T follicular helper cell (primary cell): Measurements from ENCODE around the gene GBA2.

Source experiments
- DNase-seq: peaks from one replicate; pipeline ENCODE4 v3.0.0-alpha.2; 2020; ENCODE audit warnings: low read depth

The GBA2 gene

DNA sequence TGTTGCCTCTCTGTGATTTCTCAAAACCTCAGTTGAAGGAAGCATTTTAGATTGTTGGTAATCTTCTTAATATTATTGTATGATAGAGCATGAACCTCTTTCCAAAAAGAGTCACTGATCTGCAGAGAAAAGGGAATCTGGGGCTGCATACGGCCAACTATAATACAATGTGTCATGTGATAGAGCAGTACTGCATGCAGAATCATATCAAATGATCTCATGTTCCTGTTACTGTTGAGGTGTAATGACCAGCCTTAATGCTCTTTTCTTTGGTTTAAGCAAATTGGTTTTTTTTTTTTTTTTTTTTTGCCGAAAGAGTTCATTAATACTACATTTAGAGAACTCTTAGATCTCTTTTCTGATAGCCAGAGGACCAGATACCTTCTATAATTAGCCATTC, 18.0 kb upstream of the GBA2 start:
- DNase-seq = no peak

DNA sequence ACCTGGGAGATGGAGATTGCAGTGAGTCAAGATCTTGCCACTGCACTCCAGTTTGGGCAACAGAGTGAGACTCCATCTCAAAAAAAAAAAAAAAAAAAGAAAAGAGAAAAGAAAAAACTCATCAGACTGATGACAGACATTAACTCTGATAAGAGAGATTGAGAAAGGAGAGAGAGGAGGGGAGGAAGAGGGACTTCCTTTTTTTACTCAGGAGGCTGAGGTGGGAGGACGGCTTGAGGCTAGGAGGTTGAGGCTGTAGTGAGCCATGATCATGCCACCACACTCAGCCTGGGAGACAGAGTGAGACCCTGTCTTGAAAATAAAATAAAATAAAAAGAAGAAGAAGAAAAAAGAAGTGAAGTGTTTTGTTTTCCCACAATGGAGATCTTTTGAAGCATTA, 14.8 kb upstream of the GBA2 start:
- no peak for DNase-seq

GRCh38 chr9:35763181-35763580, 14.2 kb upstream of the GBA2 start:
- no peak for DNase-seq

DNA sequence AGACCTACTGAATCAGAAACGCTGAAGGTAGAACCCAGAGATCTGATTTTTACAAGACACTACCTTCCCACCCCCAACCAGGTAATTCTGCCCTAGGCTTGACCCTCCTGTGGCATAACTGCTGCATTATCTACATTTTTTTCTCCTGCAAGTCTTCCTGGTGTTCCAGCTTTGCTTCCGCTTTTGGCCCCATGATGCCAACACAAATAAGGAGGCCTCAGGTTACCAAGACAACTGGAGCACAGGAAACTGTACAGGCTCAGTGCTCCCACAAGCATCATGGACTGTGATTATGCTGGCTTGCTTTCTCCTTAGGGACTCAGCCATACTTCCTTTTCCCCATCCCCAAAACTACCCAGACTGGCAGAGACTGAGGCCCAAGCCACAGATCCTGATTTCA, 11.6 kb upstream of the GBA2 start:
- DNase-seq = no peak

GRCh38 chr9:35759795-35760194, 10.8 kb upstream of the GBA2 start:
- DNase-seq = no peak

DNA sequence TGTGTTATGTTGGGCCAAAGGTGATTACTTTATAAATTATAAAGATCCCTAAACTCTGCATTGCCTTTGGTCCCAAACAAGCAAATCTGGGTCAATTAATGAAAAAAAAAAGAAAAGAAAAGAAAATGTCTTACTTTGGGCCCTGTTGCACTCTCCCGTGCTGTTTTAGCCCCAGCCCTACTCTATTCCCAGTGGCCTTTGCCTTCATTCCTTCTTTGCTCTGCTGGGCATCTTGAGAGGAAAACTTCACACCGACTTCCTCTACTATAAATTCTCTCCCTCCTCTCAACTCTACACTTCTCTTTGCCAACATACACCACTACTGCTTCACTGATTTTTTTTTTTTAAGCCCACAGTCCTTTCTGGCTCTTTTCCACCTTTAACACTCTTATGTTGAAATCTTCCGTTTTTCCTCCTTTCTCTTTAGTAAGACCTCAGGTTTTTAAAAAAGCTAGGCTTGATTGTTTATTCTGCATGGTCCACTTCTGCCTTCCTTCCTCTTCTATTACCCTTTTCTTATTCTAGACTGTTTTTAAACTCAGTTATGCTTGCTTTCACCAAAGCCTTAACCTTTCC, 9.5 kb upstream of the GBA2 start:
- no peak for DNase-seq

DNA sequence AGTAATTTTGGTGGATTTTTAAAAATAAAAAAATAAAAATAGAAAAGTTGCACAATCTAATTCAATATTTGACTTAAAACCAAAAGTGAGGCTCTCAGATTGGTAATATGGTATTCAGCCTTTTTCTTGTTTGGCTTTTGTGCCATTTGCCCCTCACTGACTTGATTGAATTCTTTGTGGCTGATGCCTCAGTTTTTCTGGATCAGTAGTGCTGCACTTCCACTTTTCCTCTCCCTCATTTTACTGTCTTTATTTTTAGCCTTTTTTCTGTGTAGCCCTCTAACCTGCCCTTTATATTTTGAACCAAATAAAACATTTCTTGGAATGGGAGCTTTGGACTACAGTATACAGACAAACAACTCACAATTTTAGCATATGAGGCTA, 8.9 kb upstream of the GBA2 start:
- no peak for DNase-seq

- no peak for DNase-seq
Measured at GRCh38 chr9:35757226-35757891, 8.3 kb upstream of the GBA2 start.

GRCh38 chr9:35756275-35757225, 7.5 kb upstream of the GBA2 start:
- peak; percentile 67 for DNase-seq

DNA sequence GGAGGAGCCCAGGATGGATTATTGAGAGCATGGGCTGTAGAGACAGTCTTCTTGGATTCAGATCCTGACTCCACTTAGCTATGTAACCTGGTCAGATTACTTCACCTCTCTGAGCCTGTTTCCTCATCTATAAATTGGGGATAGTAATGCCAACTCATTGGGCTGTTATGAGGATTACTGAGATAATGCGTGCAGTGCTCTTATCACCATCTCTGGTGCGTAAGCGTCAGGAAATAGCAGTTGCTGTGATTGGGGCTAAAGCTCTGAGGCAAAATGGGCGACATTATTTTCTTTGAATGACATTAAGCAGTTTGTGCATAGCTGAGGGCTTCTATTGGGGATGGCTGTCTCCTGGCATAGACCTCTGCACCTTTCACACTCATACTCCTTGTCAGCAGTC, 6.0 kb upstream of the GBA2 start:
- no peak for DNase-seq

DNA sequence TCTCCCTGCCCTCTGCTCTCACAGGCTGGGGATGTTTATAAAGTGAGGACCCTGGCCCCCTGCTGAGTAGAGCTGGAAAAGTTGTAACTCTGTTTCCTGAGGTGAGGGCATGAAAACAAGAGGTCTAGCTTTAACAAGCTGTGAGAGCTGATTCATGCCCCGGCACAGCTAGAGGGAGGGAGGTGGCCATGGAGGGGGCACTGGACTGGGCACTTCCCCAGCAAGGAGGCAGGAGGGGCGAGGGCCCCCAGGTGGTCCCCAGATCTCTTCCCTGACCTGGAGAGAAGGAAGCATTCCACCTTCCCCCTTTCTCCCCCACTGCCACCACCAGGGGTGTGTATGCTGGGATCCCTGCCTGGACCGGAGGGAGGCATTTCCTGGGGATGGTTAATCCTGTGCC, 5.2 kb upstream of the GBA2 start, which contains the start of gene MSMP:
Gene MSMP, minus strand, starts transcription at position 13 of the 400 bp plus-strand sequence. CDS start 147 bp downstream, outside the sequence.
- DNase-seq = no peak

DNA sequence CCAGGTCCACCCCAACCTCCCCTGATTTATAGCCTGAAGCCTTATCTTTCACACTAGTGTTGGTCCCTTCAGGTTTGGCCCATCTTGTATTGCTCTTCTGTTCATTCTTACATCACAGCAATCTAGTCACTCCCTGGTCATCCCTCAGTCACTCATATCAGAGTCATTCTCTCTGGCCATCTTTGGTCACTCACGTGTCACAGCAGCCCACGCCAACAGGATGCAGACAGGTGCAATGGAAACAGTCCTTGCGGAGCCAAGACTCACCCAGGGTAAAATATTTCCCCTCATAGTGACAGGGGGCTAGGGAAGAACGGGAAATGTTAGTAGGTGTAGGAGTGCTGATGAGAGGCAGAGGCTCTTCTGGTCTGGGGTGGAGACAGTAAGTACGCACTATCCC, 4.4 kb upstream of the GBA2 start:
- DNase-seq = no peak

DNA sequence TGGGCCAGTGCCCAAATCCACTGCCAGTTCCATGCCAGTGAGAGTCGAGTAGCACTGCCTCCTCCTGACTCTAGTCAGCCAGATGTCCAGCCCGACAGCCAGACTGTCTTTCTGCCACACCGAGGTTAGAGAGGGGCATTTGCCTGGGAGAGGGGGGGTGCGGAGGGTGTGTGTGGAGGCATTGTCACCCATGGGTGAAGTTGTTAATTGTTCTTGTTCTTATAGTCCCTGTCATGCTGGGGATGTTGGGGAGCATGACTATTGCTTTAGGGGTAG, 1.2 kb upstream of the GBA2 start:
- DNase-seq = no peak

DNA sequence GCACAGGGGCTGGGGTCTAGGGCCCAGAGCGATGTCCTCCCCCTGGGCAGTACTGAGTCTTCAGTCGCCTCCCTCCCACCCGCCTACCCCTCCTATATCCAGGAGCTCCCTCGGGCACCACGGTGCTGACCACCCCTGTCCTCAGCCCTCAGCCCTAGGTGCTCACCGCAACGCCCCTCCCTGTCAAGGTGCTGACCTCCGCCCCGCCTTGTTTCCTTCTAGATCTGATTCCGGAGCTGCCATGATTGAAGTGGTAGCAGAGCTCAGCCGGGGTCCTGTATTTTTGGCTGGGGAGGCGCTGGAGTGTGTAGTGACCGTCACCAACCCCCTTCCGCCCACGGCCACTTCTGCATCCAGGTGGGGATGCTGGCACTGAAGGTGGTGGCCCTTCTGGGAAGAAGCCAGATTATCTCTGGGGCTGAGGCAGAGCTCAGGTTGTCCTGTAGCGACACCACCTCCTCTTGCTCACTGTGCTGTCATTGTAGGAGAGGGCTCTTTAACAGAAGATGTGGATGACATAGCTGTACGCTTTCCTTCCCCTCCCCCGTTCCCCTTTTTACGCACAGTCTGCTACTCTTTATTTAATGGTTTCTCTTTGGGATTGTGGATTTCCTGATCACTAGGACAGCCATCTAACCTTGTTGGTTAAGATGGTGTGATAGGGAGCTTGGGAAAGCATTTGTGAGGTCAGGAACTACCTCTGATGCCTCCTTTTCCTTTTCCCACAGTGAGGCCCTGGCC, 657 bp upstream of the GBA2 start:
- no peak for DNase-seq

DNA sequence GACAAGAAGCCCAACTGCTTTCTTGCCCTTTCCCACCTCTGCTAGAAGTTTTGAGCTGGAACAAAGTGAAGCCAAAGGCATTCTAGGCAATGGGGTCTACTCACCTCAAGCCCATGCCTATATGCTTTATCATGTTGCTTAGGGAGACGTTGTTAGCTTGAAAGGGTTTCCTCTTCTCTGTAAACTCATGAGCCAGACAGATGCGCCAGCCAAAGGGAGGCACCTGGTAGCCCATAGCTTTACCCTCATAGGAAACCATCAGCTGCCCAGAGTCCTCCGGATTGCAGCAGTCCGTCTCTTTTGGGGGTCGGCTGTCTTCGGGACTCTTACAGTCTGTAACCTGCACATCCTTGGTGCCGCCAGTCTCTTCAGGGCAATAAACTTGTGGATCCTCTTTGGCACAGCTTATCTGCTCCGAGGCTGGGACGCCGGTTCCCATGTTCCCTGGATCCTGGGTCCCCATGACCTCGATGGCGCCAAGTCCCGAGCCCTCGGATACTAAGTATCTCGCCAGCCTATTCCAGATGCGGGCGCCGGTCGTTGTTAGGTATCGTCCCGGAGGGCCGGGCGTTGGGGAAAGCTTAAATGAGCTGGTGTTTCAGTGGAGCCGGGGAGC, 678 bp downstream of the GBA2 start:
- no peak for DNase-seq

GRCh38 chr9:35746583-35746982, 2.4 kb downstream of the GBA2 start:
- DNase-seq = no peak

GRCh38 chr9:35745569-35745968, 3.5 kb downstream of the GBA2 start:
- no peak for DNase-seq

- DNase-seq = no peak
Measured at GRCh38 chr9:35743880-35744518, 5.0 kb downstream of the GBA2 start.

DNA sequence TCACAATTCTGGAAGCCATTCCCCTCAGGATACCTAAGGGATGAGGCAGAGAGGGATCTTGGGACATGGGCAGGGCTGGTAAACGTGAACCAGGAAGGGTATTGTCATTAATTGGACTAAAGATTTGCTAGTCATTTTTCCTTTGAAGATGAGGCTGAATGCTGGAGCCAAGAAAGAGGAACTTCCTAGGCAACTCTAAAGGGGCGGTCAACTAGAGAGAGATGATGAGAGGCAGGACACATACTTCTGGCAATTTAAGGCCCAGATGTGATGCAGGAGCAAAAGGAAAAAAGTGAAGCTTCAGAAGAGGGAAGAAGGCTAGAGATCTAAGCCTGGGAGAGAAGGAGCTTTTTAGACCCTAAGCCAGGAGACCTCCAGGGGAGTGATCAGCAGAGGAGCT, 5.6 kb downstream of the GBA2 start:
- no peak for DNase-seq

DNA sequence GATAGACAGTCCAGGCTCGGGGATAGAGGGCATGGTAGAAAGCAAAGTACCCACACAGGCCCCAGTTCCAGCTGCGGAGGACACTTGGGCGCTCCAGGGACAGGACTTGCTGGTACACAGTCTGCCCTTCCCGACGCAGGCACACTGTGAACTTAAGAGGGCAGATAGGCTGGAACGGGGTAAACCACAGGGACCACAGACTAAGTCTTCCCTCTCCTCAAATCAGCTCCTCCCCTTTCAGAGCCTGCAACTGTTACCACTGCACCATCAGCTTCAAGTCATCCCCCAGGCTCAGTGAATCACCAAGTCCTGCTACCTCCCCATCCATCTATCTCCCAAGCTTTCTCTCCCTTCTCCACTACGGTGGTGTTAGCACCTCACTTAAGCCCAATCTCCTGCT, 7.3 kb downstream of the GBA2 start:
- no peak for DNase-seq

DNA sequence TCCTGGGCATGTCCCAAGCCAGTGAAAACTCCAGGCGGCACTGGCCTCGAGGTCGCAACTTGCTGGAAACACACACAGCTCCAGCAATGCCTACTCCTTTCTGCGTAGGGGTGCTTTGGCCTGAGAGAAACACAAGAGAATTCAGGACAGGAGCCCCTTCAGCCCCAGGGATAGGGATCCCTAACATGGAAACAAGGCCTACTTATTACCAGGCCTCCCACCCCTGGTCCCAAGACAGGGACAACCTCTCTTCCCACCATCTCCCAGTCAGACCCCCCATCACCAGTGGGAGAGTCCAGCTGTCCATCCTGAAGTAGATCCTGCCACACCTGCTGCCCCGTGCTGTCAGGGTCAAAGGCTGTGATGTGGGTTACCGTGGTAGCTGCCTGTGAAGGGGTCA, 8.8 kb downstream of the GBA2 start:
- DNase-seq = no peak

- no peak for DNase-seq
Measured at GRCh38 chr9:35738924-35739323, 10.1 kb downstream of the GBA2 start.
